ENCODE data around the gene SPRY1. TPM values are rescaled to one million over a fixed set of nuclear protein-coding genes. Genes with fewer than 3 reads are reported as not detected.
A peak's percentile ranks its signal among the peaks of the same experiment; 100 is the strongest.

SPRY1 gene
- total and polyA plus RNA-seq, 9 of the 15 experiments (the other 6 are each of a cell fraction or from before 2014, with no cell fraction given) = 0.18 to 1.9 (median 0.45) TPM; not detected in 1

DNA sequence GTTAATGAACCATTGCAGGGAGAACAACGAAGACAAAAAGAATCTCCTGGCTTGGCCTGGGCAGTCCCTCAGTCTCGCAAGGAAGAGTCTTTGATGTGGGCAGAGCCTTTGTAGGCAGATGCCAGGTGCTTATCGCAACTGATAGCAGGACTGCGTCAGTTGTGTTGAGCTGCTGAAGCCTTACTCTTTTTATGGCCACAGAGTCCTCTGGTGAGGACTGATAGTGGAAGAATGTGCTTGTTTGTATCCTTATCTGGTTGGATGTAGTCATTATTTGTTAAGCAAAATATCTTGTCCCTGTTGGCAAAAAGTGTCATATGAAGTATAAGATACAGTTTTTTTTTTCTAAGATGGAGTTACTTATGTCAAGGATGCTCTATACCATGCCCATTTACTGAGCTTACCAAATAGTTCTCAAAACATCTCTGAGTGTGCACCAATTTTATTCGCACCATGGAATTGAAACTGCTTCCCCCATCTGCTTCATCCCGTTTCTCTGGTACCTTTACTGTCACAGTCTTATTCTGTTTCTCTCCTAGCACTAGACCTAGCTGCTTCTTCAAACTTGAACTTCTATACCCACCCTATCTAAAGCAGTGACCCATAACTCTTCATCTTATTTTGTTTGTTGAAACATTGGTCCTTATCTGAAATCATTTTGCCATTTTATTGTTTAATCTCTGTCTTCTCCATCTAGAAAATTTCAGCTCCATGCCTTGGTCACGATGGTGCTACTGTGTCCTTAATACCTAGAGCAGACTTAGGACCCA is 47.0 kb upstream of the SPRY1 start (continued):
- peak; percentile 100 for TF ChIP-seq ZNF197 (CRISPR knock-in tag; IDR thresholded peaks at IDR 0.05; ENCODE audit: low read depth)
- TF ChIP-seq TAF7 (tag; IDR thresholded peaks at IDR 0.05) = peak; percentile 35; the same call in 1 of the 2 replicates
- no peak for TF ChIP-seq ZNF431 (CRISPR knock-in tag; IDR thresholded peaks at IDR 0.05)
- TF ChIP-seq ZNF174 (CRISPR knock-in tag; IDR thresholded peaks at IDR 0.05) = peak; percentile 80; the same call in 1 of the 2 replicates
- peak; percentile 98 for TF ChIP-seq ZNF41 (CRISPR knock-in tag; conservative IDR thresholded peaks at IDR 0.05)
- peak; percentile 97 for TF ChIP-seq STAT5A (IDR thresholded peaks at IDR 0.05; ENCODE audit: borderline replicate concordance, low read length)
- TF ChIP-seq ZNF239 (CRISPR knock-in tag; IDR thresholded peaks at IDR 0.05) = peak; percentile 97
- peak; percentile 78; the same call in 1 of the 2 replicates for TF ChIP-seq ESRRA (IDR thresholded peaks at IDR 0.05; ENCODE audit: borderline replicate concordance, low read depth)
- TF ChIP-seq, protein P1, sequence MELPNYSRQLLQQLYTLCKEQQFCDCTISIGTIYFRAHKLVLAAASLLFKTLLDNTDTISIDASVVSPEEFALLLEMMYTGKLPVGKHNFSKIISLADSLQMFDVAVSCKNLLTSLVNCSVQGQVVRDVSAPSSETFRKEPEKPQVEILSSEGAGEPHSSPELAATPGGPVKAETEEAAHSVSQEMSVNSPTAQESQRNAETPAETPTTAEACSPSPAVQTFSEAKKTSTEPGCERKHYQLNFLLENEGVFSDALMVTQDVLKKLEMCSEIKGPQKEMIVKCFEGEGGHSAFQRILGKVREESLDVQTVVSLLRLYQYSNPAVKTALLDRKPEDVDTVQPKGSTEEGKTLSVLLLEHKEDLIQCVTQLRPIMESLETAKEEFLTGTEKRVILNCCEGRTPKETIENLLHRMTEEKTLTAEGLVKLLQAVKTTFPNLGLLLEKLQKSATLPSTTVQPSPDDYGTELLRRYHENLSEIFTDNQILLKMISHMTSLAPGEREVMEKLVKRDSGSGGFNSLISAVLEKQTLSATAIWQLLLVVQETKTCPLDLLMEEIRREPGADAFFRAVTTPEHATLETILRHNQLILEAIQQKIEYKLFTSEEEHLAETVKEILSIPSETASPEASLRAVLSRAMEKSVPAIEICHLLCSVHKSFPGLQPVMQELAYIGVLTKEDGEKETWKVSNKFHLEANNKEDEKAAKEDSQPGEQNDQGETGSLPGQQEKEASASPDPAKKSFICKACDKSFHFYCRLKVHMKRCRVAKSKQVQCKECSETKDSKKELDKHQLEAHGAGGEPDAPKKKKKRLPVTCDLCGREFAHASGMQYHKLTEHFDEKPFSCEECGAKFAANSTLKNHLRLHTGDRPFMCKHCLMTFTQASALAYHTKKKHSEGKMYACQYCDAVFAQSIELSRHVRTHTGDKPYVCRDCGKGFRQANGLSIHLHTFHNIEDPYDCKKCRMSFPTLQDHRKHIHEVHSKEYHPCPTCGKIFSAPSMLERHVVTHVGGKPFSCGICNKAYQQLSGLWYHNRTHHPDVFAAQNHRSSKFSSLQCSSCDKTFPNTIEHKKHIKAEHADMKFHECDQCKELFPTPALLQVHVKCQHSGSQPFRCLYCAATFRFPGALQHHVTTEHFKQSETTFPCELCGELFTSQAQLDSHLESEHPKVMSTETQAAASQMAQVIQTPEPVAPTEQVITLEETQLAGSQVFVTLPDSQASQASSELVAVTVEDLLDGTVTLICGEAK (IDR thresholded peaks at IDR 0.05) = no peak
- TF ChIP-seq, protein P1 (CRISPR knock-in tag; IDR thresholded peaks at IDR 0.05) = no peak
- TF ChIP-seq SMAD4 (CRISPR knock-in tag; conservative IDR thresholded peaks at IDR 0.05) = peak; percentile 96
- peak; percentile 94 to 97 for TF ChIP-seq KDM1A (IDR thresholded peaks at IDR 0.05)
- peak; percentile 90 for TF ChIP-seq JUND (IDR thresholded peaks at IDR 0.05; ENCODE audit: borderline replicate concordance, low read depth, low read length)
- TF ChIP-seq JUND (tag; IDR thresholded peaks at IDR 0.05; ENCODE audit: borderline replicate concordance, low read depth, low read length) = peak; percentile 95; the same call in 2 of the 3 replicates
- TF ChIP-seq, protein P2, sequence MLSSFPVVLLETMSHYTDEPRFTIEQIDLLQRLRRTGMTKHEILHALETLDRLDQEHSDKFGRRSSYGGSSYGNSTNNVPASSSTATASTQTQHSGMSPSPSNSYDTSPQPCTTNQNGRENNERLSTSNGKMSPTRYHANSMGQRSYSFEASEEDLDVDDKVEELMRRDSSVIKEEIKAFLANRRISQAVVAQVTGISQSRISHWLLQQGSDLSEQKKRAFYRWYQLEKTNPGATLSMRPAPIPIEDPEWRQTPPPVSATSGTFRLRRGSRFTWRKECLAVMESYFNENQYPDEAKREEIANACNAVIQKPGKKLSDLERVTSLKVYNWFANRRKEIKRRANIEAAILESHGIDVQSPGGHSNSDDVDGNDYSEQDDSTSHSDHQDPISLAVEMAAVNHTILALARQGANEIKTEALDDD (IDR thresholded peaks at IDR 0.05) = peak; percentile 50; the same call in 1 of the 2 replicates
- TF ChIP-seq HEY1 (CRISPR knock-in tag; IDR thresholded peaks at IDR 0.05; ENCODE audit: borderline replicate concordance) = peak; percentile 88
- TF ChIP-seq BRF1 (IDR thresholded peaks at IDR 0.05; ENCODE audit: borderline replicate concordance, extremely low read depth, insufficient read length) = no peak
- peak; percentile 91 for TF ChIP-seq HMGN3 (IDR thresholded peaks at IDR 0.05; ENCODE audit: borderline replicate concordance, extremely low read depth, insufficient read length, low read depth, low read length)
- peak; percentile 98 for TF ChIP-seq ZNF121 (CRISPR knock-in tag; conservative IDR thresholded peaks at IDR 0.05)

Measured in K562 (cell line).